ENCODE results near the gene PKHD1.
A peak's percentile ranks its signal among the peaks of the same experiment; 100 is the strongest.

The PKHD1 gene

GRCh38 chr6:52042141-52042885 is 45.1 kb downstream of the PKHD1 start:
- H3K4me3 ChIP-seq (replicated peaks; ENCODE audit: low read depth, low read length), result no peak overlapping the region
- no peak for TF ChIP-seq CTCF (IDR thresholded peaks at IDR 0.05; ENCODE audit: low read depth, low read length, missing control alignments)

GRCh38 chr6:52041134-52041533 is 46.3 kb downstream of the PKHD1 start:
- no peak overlapping the region for H3K4me3 ChIP-seq (replicated peaks; ENCODE audit: low read depth, low read length)
- DNase-seq (ENCODE audit: extremely low read depth, low read depth), result no peak
- TF ChIP-seq CTCF (IDR thresholded peaks at IDR 0.05; ENCODE audit: low read depth, low read length, missing control alignments), result no peak

More at GRCh38 chr6:52042141-52042885, 45.1 kb downstream of the PKHD1 start:
- DNase-seq (ENCODE audit: extremely low read depth, low read depth), result no peak

GRCh38 chr6:52027699-52028098 is 59.7 kb downstream of the PKHD1 start:
- DNase-seq (ENCODE audit: extremely low read depth, low read depth), result no peak
- no peak for TF ChIP-seq CTCF (IDR thresholded peaks at IDR 0.05; ENCODE audit: low read depth, low read length, missing control alignments)

GRCh38 chr6:52024451-52025068 is 62.9 kb downstream of the PKHD1 start:
- TF ChIP-seq CTCF (IDR thresholded peaks at IDR 0.05; ENCODE audit: low read depth, low read length, missing control alignments), result no peak
- no peak for DNase-seq (ENCODE audit: extremely low read depth, low read depth)
- no peak overlapping the region for H3K4me3 ChIP-seq (replicated peaks; ENCODE audit: low read depth, low read length)

More at GRCh38 chr6:52027699-52028098, 59.7 kb downstream of the PKHD1 start:
- no peak overlapping the region for H3K4me3 ChIP-seq (replicated peaks; ENCODE audit: low read depth, low read length)

GRCh38 chr6:52022675-52023074 is 64.7 kb downstream of the PKHD1 start:
- no peak overlapping the region for H3K4me3 ChIP-seq (replicated peaks; ENCODE audit: low read depth, low read length)
- DNase-seq (ENCODE audit: extremely low read depth, low read depth), result no peak
- no peak for TF ChIP-seq CTCF (IDR thresholded peaks at IDR 0.05; ENCODE audit: low read depth, low read length, missing control alignments)

- no peak overlapping the region for H3K4me3 ChIP-seq (replicated peaks; ENCODE audit: low read depth, low read length)
- peak; percentile 31 for TF ChIP-seq CTCF (IDR thresholded peaks at IDR 0.05; ENCODE audit: low read depth, low read length, missing control alignments)
- DNase-seq (ENCODE audit: extremely low read depth, low read depth), result no peak
Observed at GRCh38 chr6:52020945-52021570, 66.4 kb downstream of the PKHD1 start.

Measured in HFF-Myc (cell line).